ENCODE measurements around the gene BMP2K. TPM values are rescaled to one million over a fixed set of nuclear protein-coding genes. Genes with fewer than 3 reads are reported as not detected.

Gene BMP2K
- polyA plus RNA-seq, 1 donor (not counting 4 experiments of a cell fraction or from before 2014, with no cell fraction given) = 35.4 TPM

DNA sequence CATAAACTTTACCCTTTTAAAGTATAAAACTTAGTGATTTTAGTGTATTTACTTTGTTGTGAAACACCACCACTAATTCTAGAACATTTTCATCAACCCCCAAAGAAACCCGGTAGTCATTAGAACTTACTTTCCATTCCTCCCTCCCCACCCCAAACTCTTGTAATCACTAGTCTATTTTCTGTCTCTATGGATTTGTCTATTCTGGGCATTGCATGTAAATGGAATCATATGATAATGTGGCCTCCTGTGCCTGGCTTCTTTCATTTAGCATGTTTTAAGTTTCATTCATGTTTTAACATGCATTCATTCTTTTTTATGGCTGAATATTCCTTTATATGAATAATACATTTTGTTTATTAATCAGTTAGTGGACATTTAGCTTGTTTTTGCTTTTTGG is 27.8 kb downstream of the BMP2K start:
- FAIRE-seq (no peak), DNase-seq (ENCODE audit: low read depth, low spot score) (no peak)
- dilution Hi-C loops (cut with MboI; ENCODE audit: extremely low pct_ligation_motif_present, low sequenced_read_pairs) = no loop called here

GRCh38 chr4:78806943-78807460 is 30.9 kb downstream of the BMP2K start:
- FAIRE-seq = no peak
- no peak overlapping the region for H3K4me2 ChIP-seq (ENCODE audit: control insufficient read depth, extremely low read depth, insufficient read depth, low read depth, low read length)
- H3K4me3 ChIP-seq (ENCODE audit: control insufficient read depth in 2 of 3, extremely low read depth in 1 of 3, insufficient read depth in 2 of 3, low read depth in 1 of 3, low read length in 3 of 3) = no peak overlapping the region
- H3K9ac ChIP-seq (ENCODE audit: control insufficient read depth, extremely low read depth, insufficient read depth, low read length) = no peak overlapping the region
- no peaks in the 10 kb centered on the region for H3K36me3 ChIP-seq (ENCODE audit: control insufficient read depth in 2 of 2, extremely low read depth in 1 of 2, insufficient read depth in 2 of 2, low read length in 2 of 2)
- H4K20me1 ChIP-seq (ENCODE audit: control insufficient read depth, extremely low read depth, insufficient read depth, low read length) = no peaks in the 10 kb centered on the region
- peaks cover 78% of the 10 kb centered on the region for H3K79me2 ChIP-seq (ENCODE audit: control insufficient read depth, insufficient read depth, low read length)
- TF ChIP-seq, protein P1, sequence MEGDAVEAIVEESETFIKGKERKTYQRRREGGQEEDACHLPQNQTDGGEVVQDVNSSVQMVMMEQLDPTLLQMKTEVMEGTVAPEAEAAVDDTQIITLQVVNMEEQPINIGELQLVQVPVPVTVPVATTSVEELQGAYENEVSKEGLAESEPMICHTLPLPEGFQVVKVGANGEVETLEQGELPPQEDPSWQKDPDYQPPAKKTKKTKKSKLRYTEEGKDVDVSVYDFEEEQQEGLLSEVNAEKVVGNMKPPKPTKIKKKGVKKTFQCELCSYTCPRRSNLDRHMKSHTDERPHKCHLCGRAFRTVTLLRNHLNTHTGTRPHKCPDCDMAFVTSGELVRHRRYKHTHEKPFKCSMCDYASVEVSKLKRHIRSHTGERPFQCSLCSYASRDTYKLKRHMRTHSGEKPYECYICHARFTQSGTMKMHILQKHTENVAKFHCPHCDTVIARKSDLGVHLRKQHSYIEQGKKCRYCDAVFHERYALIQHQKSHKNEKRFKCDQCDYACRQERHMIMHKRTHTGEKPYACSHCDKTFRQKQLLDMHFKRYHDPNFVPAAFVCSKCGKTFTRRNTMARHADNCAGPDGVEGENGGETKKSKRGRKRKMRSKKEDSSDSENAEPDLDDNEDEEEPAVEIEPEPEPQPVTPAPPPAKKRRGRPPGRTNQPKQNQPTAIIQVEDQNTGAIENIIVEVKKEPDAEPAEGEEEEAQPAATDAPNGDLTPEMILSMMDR (optimal IDR thresholded peaks at IDR 0.05 in 1 of 3, IDR thresholded peaks at IDR 0.05 in 1 of 3, conservative IDR thresholded peaks at IDR 0.05 in 1 of 3; ENCODE audit: extremely low read depth in 1 of 3, insufficient read depth in 2 of 3, low read length in 3 of 3) = no peak
- TF ChIP-seq EZH2 (IDR thresholded peaks at IDR 0.05; ENCODE audit: low read length) = no peak
- H2AFZ ChIP-seq (ENCODE audit: control insufficient read depth, low read length) = no peak overlapping the region
- no peaks in the 10 kb centered on the region for H3K27me3 ChIP-seq (ENCODE audit: control insufficient read depth, extremely low read depth, insufficient read depth, low read length)
- H3K9me3 ChIP-seq (ENCODE audit: control insufficient read depth, low read depth, low read length) = peaks cover 3% of the 10 kb centered on the region
- H3K27ac ChIP-seq (ENCODE audit: control insufficient read depth, insufficient read depth, low read length) = no peak overlapping the region
- H3K9me1 ChIP-seq (ENCODE audit: control insufficient read depth, extremely low read depth, insufficient read depth, low read length) = no peaks in the 10 kb centered on the region
- dilution Hi-C loops (cut with MboI; ENCODE audit: extremely low pct_ligation_motif_present, low sequenced_read_pairs) = no loop called here
- no peak for DNase-seq (ENCODE audit: low read depth, low spot score)
- H3K4me1 ChIP-seq (ENCODE audit: control insufficient read depth, extremely low read depth, insufficient read depth, low read length) = no peaks in the 10 kb centered on the region

More for the DNA sequence above, 27.8 kb downstream of the BMP2K start:
- H3K9ac ChIP-seq (ENCODE audit: control insufficient read depth, extremely low read depth, insufficient read depth, low read length) = no peak overlapping the region
- H3K27me3 ChIP-seq (ENCODE audit: control insufficient read depth, extremely low read depth, insufficient read depth, low read length) = no peaks in the 10 kb centered on the region
- no peaks in the 10 kb centered on the region for H4K20me1 ChIP-seq (ENCODE audit: control insufficient read depth, extremely low read depth, insufficient read depth, low read length)
- H3K9me3 ChIP-seq (ENCODE audit: control insufficient read depth, low read depth, low read length) = peaks cover 3% of the 10 kb centered on the region
- H3K4me2 ChIP-seq (ENCODE audit: control insufficient read depth, extremely low read depth, insufficient read depth, low read depth, low read length) = no peak overlapping the region
- no peaks in the 10 kb centered on the region for H3K36me3 ChIP-seq (ENCODE audit: control insufficient read depth in 2 of 2, extremely low read depth in 1 of 2, insufficient read depth in 2 of 2, low read length in 2 of 2)
- peaks cover 82% of the 10 kb centered on the region for H3K79me2 ChIP-seq (ENCODE audit: control insufficient read depth, insufficient read depth, low read length)
- TF ChIP-seq EZH2 (IDR thresholded peaks at IDR 0.05; ENCODE audit: low read length) = no peak
- TF ChIP-seq, protein P1 (optimal IDR thresholded peaks at IDR 0.05 in 1 of 3, IDR thresholded peaks at IDR 0.05 in 1 of 3, conservative IDR thresholded peaks at IDR 0.05 in 1 of 3; ENCODE audit: extremely low read depth in 1 of 3, insufficient read depth in 2 of 3, low read length in 3 of 3) = no peak
- no peak overlapping the region for H3K4me3 ChIP-seq (ENCODE audit: control insufficient read depth in 2 of 3, extremely low read depth in 1 of 3, insufficient read depth in 2 of 3, low read depth in 1 of 3, low read length in 3 of 3)
- no peak overlapping the region for H2AFZ ChIP-seq (ENCODE audit: control insufficient read depth, low read length)
- peaks cover 15% of the 10 kb centered on the region for H3K4me1 ChIP-seq (ENCODE audit: control insufficient read depth, extremely low read depth, insufficient read depth, low read length)
- no peaks in the 10 kb centered on the region for H3K9me1 ChIP-seq (ENCODE audit: control insufficient read depth, extremely low read depth, insufficient read depth, low read length)
- no peak overlapping the region for H3K27ac ChIP-seq (ENCODE audit: control insufficient read depth, insufficient read depth, low read length)
